HG03432 (cell line): ENCODE measurements around the gene SLC2A1.

Source experiments
- ATAC-seq: cut with Tn5 transposase; IDR thresholded peaks from one replicate; pipeline ENCODE4 v1.9.1; 2021; ENCODE audit warnings: mild to moderate bottlenecking, moderate library complexity; ENCODE audit not compliant: unreplicated experiment

SLC2A1 gene

GRCh38 chr1:42944246-42944928 lies 14.3 kb downstream of the SLC2A1 start:
- ATAC-seq, result no peak

DNA sequence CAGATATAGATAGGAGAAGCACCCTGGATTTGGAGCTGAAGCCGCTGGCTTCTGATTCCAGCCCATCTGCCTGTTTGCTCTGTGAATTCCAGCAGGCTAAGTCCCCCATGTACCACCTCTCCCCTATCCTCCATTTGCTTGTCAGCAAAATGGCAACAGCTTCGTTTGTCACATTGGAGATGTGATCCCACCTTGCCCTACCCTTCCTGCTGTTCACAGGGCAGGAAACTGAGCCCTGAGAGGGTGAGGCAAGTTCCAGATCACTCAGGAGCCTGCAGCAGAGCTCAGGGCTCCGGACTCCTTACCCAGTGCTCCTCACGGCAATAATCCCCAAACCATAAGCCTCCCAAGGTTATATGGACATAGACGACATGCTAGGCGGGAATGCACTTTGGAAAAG lies 14.9 kb downstream of the SLC2A1 start:
- no peak for ATAC-seq

GRCh38 chr1:42943166-42943565 lies 15.5 kb downstream of the SLC2A1 start:
- no peak for ATAC-seq

DNA sequence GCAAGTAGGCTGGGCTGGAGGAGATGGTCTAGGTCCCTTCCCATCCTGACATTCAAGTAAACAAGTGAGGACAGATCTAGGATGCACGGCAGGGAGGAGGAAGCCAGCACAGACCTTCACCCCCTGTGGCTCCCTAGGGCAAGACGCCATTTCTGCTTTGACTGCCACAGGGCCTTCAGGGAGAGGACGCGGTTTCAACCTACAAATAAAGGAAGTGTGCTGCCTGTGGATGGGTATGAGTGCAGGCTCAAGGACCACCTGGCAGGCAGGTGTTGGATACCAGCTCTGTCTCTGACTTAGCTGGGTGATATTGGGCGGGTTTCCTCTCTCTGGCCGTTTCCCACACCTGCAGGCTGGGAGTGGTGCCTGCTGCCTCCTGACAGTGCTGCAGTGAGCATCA lies 16.2 kb downstream of the SLC2A1 start:
- no peak for ATAC-seq

- ATAC-seq, result no peak
Measured at GRCh38 chr1:42941640-42942330, 16.9 kb downstream of the SLC2A1 start.

GRCh38 chr1:42940851-42941639 lies 17.6 kb downstream of the SLC2A1 start:
- no peak for ATAC-seq

DNA sequence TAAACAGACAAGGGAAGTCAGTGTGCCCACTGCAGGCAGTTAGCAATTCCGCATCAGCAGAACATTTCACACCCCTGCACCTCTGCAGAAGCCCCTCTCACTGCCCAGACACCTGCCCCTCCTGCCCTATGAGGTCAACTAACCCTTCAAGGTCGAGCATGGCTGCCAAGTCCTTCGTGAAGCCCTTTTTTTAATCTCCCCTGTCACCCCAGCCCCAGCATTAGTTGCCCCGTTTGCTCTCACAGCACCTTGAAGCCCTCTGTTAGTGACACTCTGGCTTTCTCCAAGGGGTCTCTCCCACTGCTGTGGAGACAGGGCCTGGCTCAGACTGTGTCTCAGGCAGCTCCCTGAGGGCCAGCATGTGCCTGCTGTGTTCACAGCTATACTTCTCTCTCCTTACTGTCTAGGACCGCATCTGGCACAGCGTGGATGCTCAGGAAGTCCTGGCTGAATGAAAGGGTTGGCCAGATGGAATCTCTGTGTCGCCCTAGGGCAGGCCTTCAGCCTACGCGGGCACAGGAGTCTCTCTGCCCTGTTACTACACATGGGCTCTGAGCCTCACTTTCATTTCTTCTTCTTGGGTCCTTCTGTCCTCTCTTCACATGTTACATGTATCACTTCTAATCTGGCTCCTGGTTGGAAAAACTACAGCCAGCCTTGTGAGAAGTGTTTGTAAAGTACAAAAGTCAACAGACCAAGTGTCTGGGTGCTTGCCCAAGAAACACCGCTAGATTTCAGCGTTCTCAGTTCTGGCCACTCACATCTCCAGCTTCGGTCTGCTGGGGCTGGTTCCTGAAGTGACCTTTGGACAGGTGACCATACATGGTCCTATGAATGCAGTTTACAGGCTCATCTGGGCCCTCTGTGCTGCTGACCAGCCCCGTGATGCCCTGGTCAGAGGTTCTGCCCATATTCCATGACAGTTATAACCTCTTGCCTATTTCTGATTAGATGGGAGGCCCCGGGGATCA lies 19.7 kb downstream of the SLC2A1 start:
- ATAC-seq, result no peak

- no peak for ATAC-seq
Measured at GRCh38 chr1:42937836-42938644, 20.6 kb downstream of the SLC2A1 start.

DNA sequence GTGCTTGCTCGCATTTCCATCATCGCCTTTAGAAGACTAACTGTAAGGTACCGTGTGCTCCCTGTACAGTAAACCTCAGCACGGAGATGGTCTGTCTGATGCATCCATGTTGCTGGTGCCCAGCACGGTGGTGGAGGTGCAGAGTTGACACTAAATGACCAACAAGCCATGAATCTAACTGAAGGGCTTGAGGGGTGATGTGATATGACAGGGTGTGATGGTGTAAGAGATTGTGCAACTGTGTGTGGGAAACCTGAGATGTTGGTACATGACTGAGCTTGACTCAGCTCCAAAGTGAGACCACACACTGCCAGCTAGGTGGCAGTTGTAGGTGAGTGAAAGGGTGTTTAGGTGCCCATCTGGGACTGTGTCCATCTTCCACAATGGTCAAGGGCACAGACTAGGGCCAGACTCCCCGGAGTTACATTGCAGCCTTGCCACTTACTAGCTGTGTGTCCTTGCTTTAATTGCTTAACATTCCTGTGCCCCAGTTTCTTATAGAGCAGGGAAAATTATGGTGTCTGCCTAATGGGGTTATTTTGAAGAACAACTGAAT lies 21.4 kb downstream of the SLC2A1 start:
- no peak for ATAC-seq

GRCh38 chr1:42936309-42937078 lies 22.2 kb downstream of the SLC2A1 start:
- ATAC-seq, result no peak

DNA sequence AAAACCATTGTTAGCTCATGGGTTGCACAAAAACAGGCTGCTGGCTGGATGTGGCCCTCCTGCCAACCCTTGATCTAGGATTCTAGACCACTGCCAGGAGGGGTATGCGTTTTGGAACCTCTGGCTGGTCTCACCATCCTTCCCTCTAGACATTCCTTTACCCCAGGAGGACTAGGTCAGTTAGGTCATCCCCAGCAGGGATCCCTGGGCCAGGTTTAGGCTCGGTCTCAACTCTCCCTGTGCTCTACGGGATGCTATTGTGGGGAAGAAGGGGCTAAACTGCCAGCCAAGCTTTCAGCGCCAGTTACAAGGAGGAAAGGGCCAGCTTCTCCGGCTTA lies 22.7 kb downstream of the SLC2A1 start:
- ATAC-seq, result no peak

GRCh38 chr1:42935313-42935895 lies 23.3 kb downstream of the SLC2A1 start:
- ATAC-seq, result no peak

DNA sequence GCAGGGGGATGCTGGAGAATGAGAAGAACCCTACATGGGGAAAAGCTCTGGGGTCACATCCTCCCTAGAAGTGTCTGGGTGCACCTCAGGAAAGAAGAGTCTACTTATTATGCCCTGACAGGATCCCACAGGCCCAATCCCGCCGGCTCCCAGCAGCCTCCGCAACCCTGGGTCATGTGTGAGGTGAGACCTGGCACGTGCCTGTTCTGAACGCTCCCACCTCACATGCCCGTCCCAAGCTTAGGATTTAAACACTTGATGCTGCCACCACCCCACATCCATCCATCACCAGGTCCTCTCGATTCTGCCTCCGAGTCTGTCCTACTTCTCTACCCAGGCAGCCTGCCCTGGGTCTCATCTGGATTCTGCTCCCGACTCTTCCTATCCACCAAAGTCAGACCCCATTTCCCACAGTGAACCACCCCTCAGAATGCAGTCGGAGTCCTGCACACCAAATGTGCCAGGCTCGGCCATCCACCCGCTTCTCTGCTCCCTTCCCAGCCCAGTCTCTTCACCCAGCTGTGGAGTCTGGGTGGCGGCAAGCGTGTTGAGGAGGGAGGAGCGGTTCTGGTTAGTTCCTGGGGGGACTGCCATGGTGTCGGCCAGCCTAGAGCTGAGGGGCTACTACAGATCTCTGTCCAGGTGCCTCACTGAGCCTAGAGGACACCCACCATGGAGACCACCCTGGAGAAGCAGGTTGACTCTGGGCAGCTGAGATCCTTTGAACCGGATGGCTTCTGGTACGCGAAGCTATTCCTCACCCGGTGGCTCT lies 23.9 kb downstream of the SLC2A1 start:
- no peak for ATAC-seq

DNA sequence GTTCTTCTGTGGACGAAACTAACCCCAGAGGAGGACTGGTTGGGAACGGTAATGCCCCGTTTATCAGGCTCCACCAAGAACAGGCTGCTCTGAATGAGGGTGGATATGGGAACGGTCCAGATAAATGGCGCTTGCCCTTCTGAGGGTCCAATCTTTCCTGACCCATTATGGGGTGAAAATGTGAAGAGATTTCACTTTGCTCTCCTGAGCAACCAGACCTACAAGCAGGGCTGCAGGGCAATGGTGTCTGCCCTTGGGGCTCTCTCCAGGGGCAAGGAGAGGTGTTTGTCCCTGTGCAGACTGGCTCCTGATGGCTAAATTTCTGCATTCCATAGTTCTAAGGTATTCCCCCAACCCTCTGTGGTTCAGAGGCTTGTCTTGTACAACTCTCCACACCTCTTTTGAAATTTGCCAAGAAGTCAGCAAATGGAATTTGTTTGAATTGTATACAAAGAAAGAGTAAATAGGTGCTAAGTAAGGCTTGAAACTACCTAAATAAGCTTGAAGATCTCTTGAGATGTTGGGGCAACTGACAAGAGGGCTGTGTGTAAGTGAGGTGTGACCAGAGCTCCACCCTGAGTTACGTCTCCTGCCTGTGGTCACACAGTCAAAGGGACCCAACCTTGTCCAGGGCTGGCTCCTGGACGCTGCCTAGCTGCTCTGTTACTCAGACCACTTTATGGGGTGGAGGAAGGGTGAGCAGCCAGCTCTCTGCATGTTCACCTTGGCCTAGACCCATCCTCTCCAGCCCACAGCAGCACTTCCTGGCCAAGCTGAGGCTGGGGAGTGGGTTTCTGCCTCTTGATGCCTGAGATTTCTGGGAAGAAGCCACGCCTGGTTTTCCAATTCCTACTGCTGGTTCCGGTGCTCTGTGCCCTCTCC lies 24.8 kb downstream of the SLC2A1 start:
- ATAC-seq, result no peak

DNA sequence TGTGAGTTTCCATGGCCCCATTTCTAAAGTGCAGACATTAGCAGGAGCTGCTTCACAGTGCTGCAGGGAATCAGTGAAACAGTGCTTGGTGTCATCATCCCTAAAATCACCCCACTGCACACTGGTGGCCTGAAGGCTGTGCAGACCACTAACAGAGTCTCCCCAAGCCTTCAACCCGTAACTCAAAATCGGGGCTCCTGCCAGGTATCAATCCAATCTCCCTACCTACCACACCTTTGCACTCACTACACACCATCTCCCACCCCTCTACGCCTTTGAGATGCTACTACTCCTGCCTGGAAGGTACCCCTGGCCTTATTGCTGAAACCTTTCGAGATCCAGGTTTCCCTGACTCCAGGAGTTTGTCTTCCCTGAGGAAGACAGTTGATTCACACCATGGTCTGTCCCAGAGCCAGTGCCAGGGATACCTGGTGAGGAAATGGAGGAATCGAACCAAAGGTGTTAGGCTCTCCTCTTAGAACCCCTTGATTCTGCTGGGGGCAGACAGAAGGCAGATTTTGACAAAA lies 25.5 kb downstream of the SLC2A1 start:
- ATAC-seq, result no peak

GRCh38 chr1:42932442-42932941 lies 26.2 kb downstream of the SLC2A1 start:
- no peak for ATAC-seq
